PC-9 (cell line): Measurements from ENCODE around the gene JHY.

Experiments
- EZH2 ChIP-seq: fragments of 200-600 bp; sonication (generic); IDR thresholded peaks from 2 replicates; pipeline ENCODE4 v1.8.0; 2017; ENCODE audit warnings: antibody characterized with exemption, low read depth
- TF ChIP-seq, protein P1 (sequence below): fragments of 200-600 bp; sonication (generic); conservative IDR thresholded peaks from 2 replicates; pipeline ENCODE4 v1.6.1; 2017; ENCODE audit warnings: mixed run types, antibody characterized with exemption, mild to moderate bottlenecking, moderate library complexity

- TF ChIP-seq, protein P1, sequence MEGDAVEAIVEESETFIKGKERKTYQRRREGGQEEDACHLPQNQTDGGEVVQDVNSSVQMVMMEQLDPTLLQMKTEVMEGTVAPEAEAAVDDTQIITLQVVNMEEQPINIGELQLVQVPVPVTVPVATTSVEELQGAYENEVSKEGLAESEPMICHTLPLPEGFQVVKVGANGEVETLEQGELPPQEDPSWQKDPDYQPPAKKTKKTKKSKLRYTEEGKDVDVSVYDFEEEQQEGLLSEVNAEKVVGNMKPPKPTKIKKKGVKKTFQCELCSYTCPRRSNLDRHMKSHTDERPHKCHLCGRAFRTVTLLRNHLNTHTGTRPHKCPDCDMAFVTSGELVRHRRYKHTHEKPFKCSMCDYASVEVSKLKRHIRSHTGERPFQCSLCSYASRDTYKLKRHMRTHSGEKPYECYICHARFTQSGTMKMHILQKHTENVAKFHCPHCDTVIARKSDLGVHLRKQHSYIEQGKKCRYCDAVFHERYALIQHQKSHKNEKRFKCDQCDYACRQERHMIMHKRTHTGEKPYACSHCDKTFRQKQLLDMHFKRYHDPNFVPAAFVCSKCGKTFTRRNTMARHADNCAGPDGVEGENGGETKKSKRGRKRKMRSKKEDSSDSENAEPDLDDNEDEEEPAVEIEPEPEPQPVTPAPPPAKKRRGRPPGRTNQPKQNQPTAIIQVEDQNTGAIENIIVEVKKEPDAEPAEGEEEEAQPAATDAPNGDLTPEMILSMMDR, result no peak
- no peak for TF ChIP-seq EZH2
Measured at GRCh38 chr11:122852074-122852795, 30.3 kb upstream of the JHY start.
